Measurements from ENCODE around the gene ADAD2.

GRCh38 chr16:84190731-84191388 is at the start of gene ADAD2:
- TF ChIP-seq, protein P1, sequence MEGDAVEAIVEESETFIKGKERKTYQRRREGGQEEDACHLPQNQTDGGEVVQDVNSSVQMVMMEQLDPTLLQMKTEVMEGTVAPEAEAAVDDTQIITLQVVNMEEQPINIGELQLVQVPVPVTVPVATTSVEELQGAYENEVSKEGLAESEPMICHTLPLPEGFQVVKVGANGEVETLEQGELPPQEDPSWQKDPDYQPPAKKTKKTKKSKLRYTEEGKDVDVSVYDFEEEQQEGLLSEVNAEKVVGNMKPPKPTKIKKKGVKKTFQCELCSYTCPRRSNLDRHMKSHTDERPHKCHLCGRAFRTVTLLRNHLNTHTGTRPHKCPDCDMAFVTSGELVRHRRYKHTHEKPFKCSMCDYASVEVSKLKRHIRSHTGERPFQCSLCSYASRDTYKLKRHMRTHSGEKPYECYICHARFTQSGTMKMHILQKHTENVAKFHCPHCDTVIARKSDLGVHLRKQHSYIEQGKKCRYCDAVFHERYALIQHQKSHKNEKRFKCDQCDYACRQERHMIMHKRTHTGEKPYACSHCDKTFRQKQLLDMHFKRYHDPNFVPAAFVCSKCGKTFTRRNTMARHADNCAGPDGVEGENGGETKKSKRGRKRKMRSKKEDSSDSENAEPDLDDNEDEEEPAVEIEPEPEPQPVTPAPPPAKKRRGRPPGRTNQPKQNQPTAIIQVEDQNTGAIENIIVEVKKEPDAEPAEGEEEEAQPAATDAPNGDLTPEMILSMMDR (IDR thresholded peaks at IDR 0.05): no peak
- no peak for TF ChIP-seq POLR2A (IDR thresholded peaks at IDR 0.05)

All from esophagus squamous epithelium (tissue), 4 donors.